ENCODE measurements around the gene TMEM63A. TPM values are rescaled to one million over a fixed set of nuclear protein-coding genes. Genes with fewer than 3 reads are reported as not detected.

Gene TMEM63A
- total and polyA plus RNA-seq, 2 of the 13 experiments (the other 11 are each of a cell fraction or from before 2014, with no cell fraction given), result 23.9 to 53.3 TPM

DNA sequence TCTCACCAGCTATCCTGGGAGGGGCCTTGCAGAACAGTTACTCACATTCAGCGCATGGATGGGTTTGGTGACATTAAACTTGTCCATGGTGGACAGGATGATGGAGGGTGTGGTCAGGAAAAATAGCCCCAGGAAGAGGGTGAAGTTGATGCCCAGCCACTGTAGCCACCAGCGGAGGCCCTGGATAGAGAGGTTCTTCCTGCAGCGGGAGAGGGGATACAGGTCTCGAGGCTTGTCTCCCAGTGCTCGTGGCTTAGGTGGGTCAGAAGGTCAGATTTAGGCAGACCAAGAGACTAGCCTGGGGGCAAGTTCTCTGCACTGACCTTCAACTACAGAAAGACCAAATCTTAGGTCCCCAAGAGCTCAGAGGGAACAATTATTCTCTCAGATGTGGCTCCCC is 23.0 kb downstream of the TMEM63A start:
- Histone ChIP-seq H3K27ac (ENCODE audit: extremely low read length, insufficient read depth, low read length) (no peak overlapping the region), H3K36me3 (replicated peaks in 1 of 2; ENCODE audit: control insufficient read depth in 1 of 2, insufficient read depth in 2 of 2, low read length in 2 of 2) (peaks cover 27 to 69% of the 10 kb centered on the region in 2 experiments; a peak in 4 of 5 replicates), H3K27me3 (ENCODE audit: control insufficient read depth in 1 of 2, insufficient read depth in 2 of 2, low read length in 2 of 2) (no peaks in the 10 kb centered on the region), H3K4me1 (ENCODE audit: insufficient read depth, low read length) (peaks cover 3% of the 10 kb centered on the region), H3K4me2 (ENCODE audit: low read depth, low read length) (no peak overlapping the region), H3K4me3 (replicated peaks in 1 of 3; ENCODE audit: insufficient read depth in 1 of 3, low read depth in 2 of 3, low read length in 3 of 3) (no peak overlapping the region), H3K79me2 (ENCODE audit: insufficient read depth, low read length) (no peaks in the 10 kb centered on the region), H4K20me1 (ENCODE audit: insufficient read depth, low read length) (no peaks in the 10 kb centered on the region), H3K9ac (ENCODE audit: insufficient read depth, low read depth, low read length) (no peak overlapping the region), H2AFZ (ENCODE audit: low read length) (no peak overlapping the region), H3K9me3 (ENCODE audit: low read length) (no peaks in the 10 kb centered on the region)
- in situ Hi-C loops (cut with HindIII; ENCODE audit: extremely low pct_ligation_motif_present, low pct_unique_long_range_greater_than_20kb), result no loop called here
- intact Hi-C loops (cut with micrococcal nuclease; ENCODE audit: unreplicated experiment), result no loop called here
- FAIRE-seq (no peak), DNase-seq (ENCODE audit: low spot score) (no peak), ATAC-seq (no peak)
- POLR2A ChIA-PET, result interaction anchor here (1.0 kb wide), 1 partner anchor 65 kb away, joined by 3 read pairs; the partner anchor contains the start of gene PYCR2
- 100% methylated on average over 3 of the region's 5 CpGs for WGBS (ENCODE audit: low lambda C conversion rate)
- CTCF ChIA-PET (ENCODE audit: low intra/inter-chr PET ratio, low total read pairs), result no interaction called here
- no TSS peak for BruUV-seq (replicated peaks)
- TF ChIP-seq AGO1 (IDR thresholded peaks at IDR 0.05; ENCODE audit: low read depth, low read length, poor library complexity, severe bottlenecking) (no peak), NRL (CRISPR knock-in tag; IDR thresholded peaks at IDR 0.05; ENCODE audit: borderline replicate concordance) (no peak), ZNF124 (CRISPR knock-in tag; IDR thresholded peaks at IDR 0.05) (no peak), THRA (CRISPR knock-in tag; IDR thresholded peaks at IDR 0.05; ENCODE audit: borderline replicate concordance) (no peak), ZNF605 (CRISPR knock-in tag; IDR thresholded peaks at IDR 0.05) (no peak), PHF21A (CRISPR knock-in tag; IDR thresholded peaks at IDR 0.05) (no peak), ZNF746 (CRISPR knock-in tag; IDR thresholded peaks at IDR 0.05) (no peak), ZNF775 (CRISPR knock-in tag; IDR thresholded peaks at IDR 0.05; ENCODE audit: borderline replicate concordance) (no peak), RAD51 (IDR thresholded peaks at IDR 0.05; ENCODE audit: borderline replicate concordance) (no peak)
- TF ChIP-seq, protein P1, sequence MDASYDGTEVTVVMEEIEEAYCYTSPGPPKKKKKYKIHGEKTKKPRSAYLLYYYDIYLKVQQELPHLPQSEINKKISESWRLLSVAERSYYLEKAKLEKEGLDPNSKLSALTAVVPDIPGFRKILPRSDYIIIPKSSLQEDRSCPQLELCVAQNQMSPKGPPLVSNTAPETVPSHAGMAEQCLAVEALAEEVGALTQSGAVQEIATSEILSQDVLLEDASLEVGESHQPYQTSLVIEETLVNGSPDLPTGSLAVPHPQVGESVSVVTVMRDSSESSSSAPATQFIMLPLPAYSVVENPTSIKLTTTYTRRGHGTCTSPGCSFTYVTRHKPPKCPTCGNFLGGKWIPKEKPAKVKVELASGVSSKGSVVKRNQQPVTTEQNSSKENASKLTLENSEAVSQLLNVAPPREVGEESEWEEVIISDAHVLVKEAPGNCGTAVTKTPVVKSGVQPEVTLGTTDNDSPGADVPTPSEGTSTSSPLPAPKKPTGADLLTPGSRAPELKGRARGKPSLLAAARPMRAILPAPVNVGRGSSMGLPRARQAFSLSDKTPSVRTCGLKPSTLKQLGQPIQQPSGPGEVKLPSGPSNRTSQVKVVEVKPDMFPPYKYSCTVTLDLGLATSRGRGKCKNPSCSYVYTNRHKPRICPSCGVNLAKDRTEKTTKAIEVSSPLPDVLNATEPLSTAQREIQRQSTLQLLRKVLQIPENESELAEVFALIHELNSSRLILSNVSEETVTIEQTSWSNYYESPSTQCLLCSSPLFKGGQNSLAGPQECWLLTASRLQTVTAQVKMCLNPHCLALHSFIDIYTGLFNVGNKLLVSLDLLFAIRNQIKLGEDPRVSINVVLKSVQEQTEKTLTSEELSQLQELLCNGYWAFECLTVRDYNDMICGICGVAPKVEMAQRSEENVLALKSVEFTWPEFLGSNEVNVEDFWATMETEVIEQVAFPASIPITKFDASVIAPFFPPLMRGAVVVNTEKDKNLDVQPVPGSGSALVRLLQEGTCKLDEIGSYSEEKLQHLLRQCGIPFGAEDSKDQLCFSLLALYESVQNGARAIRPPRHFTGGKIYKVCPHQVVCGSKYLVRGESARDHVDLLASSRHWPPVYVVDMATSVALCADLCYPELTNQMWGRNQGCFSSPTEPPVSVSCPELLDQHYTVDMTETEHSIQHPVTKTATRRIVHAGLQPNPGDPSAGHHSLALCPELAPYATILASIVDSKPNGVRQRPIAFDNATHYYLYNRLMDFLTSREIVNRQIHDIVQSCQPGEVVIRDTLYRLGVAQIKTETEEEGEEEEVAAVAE (CRISPR knock-in tag; IDR thresholded peaks at IDR 0.05; ENCODE audit: borderline replicate concordance), result no peak
- TF ChIP-seq, protein P2, sequence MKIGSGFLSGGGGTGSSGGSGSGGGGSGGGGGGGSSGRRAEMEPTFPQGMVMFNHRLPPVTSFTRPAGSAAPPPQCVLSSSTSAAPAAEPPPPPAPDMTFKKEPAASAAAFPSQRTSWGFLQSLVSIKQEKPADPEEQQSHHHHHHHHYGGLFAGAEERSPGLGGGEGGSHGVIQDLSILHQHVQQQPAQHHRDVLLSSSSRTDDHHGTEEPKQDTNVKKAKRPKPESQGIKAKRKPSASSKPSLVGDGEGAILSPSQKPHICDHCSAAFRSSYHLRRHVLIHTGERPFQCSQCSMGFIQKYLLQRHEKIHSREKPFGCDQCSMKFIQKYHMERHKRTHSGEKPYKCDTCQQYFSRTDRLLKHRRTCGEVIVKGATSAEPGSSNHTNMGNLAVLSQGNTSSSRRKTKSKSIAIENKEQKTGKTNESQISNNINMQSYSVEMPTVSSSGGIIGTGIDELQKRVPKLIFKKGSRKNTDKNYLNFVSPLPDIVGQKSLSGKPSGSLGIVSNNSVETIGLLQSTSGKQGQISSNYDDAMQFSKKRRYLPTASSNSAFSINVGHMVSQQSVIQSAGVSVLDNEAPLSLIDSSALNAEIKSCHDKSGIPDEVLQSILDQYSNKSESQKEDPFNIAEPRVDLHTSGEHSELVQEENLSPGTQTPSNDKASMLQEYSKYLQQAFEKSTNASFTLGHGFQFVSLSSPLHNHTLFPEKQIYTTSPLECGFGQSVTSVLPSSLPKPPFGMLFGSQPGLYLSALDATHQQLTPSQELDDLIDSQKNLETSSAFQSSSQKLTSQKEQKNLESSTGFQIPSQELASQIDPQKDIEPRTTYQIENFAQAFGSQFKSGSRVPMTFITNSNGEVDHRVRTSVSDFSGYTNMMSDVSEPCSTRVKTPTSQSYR (CRISPR knock-in tag; IDR thresholded peaks at IDR 0.05; ENCODE audit: borderline replicate concordance), result no peak

Measured in HepG2 (cell line).